ENCODE data around the gene SUFU. TPM values are rescaled to one million over a fixed set of nuclear protein-coding genes. Genes with fewer than 3 reads are reported as not detected.
"Not testable (repeated sequence)": the region's sequence is repeated elsewhere in the genome, so short reads cannot be mapped to it uniquely, and the experiment has no call there.

Gene SUFU
- total and polyA plus RNA-seq, 2 of the 13 experiments (the other 11 are each of a cell fraction or from before 2014, with no cell fraction given), result 2.9 to 5.5 TPM

- Histone ChIP-seq H3K27me3 (ENCODE audit: control insufficient read depth in 1 of 2, insufficient read depth in 2 of 2, low read length in 2 of 2) (no peaks in the 10 kb centered on the region), H3K4me1 (ENCODE audit: insufficient read depth, low read length) (peaks cover 10% of the 10 kb centered on the region), H3K27ac (ENCODE audit: extremely low read length, insufficient read depth, low read length) (no peak overlapping the region), H2AFZ (ENCODE audit: low read length) (no peak overlapping the region), H3K79me2 (ENCODE audit: insufficient read depth, low read length) (no peaks in the 10 kb centered on the region), H4K20me1 (ENCODE audit: insufficient read depth, low read length) (no peaks in the 10 kb centered on the region), H3K4me2 (ENCODE audit: low read depth, low read length) (no peak overlapping the region), H3K4me3 (replicated peaks in 1 of 3; ENCODE audit: insufficient read depth in 1 of 3, low read depth in 2 of 3, low read length in 3 of 3) (no peak overlapping the region), H3K36me3 (replicated peaks in 1 of 2; ENCODE audit: control insufficient read depth in 1 of 2, insufficient read depth in 2 of 2, low read length in 2 of 2) (peaks cover 0 to 2% of the 10 kb centered on the region in 2 experiments; a peak in 1 of 5 replicates), H3K9ac (ENCODE audit: insufficient read depth, low read depth, low read length) (no peak overlapping the region), H3K9me3 (ENCODE audit: low read length) (no peaks in the 10 kb centered on the region)
- TF ChIP-seq ZFP82 (CRISPR knock-in tag; IDR thresholded peaks at IDR 0.05; ENCODE audit: borderline replicate concordance) (no peak), PAWR (CRISPR knock-in tag; IDR thresholded peaks at IDR 0.05; ENCODE audit: borderline replicate concordance) (no peak), KDM3A (CRISPR knock-in tag; IDR thresholded peaks at IDR 0.05; ENCODE audit: low read depth) (no peak), KDM1A (CRISPR knock-in tag; IDR thresholded peaks at IDR 0.05) (no peak), HOXD1 (CRISPR knock-in tag; IDR thresholded peaks at IDR 0.05) (no peak), ARID3A (IDR thresholded peaks at IDR 0.05; ENCODE audit: low read depth, low read length) (no peak), ZNF775 (CRISPR knock-in tag; IDR thresholded peaks at IDR 0.05; ENCODE audit: borderline replicate concordance) (no peak), ZNF432 (CRISPR knock-in tag; IDR thresholded peaks at IDR 0.05; ENCODE audit: borderline replicate concordance) (no peak), ZC3H13 (CRISPR knock-in tag; IDR thresholded peaks at IDR 0.05) (no peak), NFKB2 (CRISPR knock-in tag; IDR thresholded peaks at IDR 0.05; ENCODE audit: borderline replicate concordance) (no peak)
- CTCF ChIA-PET (ENCODE audit: low intra/inter-chr PET ratio, low total read pairs), result no interaction called here
- POLR2A ChIA-PET, result no interaction called here
- BruUV-seq (replicated peaks), result no TSS peak
- ATAC-seq (no peak), FAIRE-seq (no peak), DNase-seq (ENCODE audit: low spot score) (no peak)
- in situ Hi-C loops (cut with HindIII; ENCODE audit: extremely low pct_ligation_motif_present, low pct_unique_long_range_greater_than_20kb), result no loop called here
- intact Hi-C loops (cut with micrococcal nuclease; ENCODE audit: unreplicated experiment), result no loop called here
- 95% methylated on average over 13 of the region's 13 CpGs for WGBS (ENCODE audit: low lambda C conversion rate)
Measured at GRCh38 chr10:102534333-102534732, 30.6 kb downstream of the SUFU start.

- H4K20me1 ChIP-seq (ENCODE audit: insufficient read depth, low read length); H3K27me3 ChIP-seq (ENCODE audit: control insufficient read depth in 1 of 2, insufficient read depth in 2 of 2, low read length in 2 of 2); POLR2A ChIA-PET; intact Hi-C loops (cut with micrococcal nuclease; ENCODE audit: unreplicated experiment); H3K9ac ChIP-seq (ENCODE audit: insufficient read depth, low read depth, low read length); H3K27ac ChIP-seq (ENCODE audit: extremely low read length, insufficient read depth, low read length); H2AFZ ChIP-seq (ENCODE audit: low read length); CTCF ChIA-PET (ENCODE audit: low intra/inter-chr PET ratio, low total read pairs); FAIRE-seq; H3K4me3 ChIP-seq (replicated peaks in 1 of 3; ENCODE audit: insufficient read depth in 1 of 3, low read depth in 2 of 3, low read length in 3 of 3); DNase-seq (ENCODE audit: low spot score); H3K36me3 ChIP-seq (replicated peaks in 1 of 2; ENCODE audit: control insufficient read depth in 1 of 2, insufficient read depth in 2 of 2, low read length in 2 of 2); H3K4me2 ChIP-seq (ENCODE audit: low read depth, low read length); H3K9me3 ChIP-seq (ENCODE audit: low read length); H3K79me2 ChIP-seq (ENCODE audit: insufficient read depth, low read length); ATAC-seq; BruUV-seq (replicated peaks); in situ Hi-C loops (cut with HindIII; ENCODE audit: extremely low pct_ligation_motif_present, low pct_unique_long_range_greater_than_20kb): not testable (repeated sequence)
- 96% methylated on average over 9 of the region's 9 CpGs for WGBS (ENCODE audit: low lambda C conversion rate)
- H3K4me1 ChIP-seq (ENCODE audit: insufficient read depth, low read length), result peaks cover 11% of the 10 kb centered on the region
Measured at GRCh38 chr10:102534966-102535365, 31.2 kb downstream of the SUFU start.

All from HepG2 (cell line).